Spleen (tissue), 11 donors: ENCODE data around the gene ALDH4A1. TPM values are rescaled to one million over a fixed set of nuclear protein-coding genes. Genes with fewer than 3 reads are reported as not detected.
A peak's percentile ranks its signal among the peaks of the same experiment; 100 is the strongest.

ENCODE experiments used
- DNase-seq: peaks from one replicate; pipeline ENCODE4 v3.0.0-alpha.2; 2020
- H3K27ac ChIP-seq, 8 donors: fragments of 200-600 bp; sonication (generic) in 7 of 8; 1 replicate in 4 of 8; 2 replicates in 4 of 8; pipeline versions ENCODE4 v1.5.0 to v1.8.0; 2016 to 2021; ENCODE audit warnings: inconsistent platforms in 4 of 8, mild to moderate bottlenecking in 4 of 8, moderate library complexity in 1 of 8
- H3K27me3 ChIP-seq, 7 donors: fragments of 200-600 bp; sonication (generic) in 6 of 7; replicated peaks in 1 of 7; 1 replicate in 4 of 7; 2 replicates in 3 of 7; pipeline versions ENCODE4 v1.5.0 to v1.8.0; 2016 to 2021; ENCODE audit warnings: inconsistent platforms in 3 of 7, mild to moderate bottlenecking in 1 of 7
- H3K36me3 ChIP-seq, 6 donors: fragments of 200-600 bp; sonication (generic) in 5 of 6; 1 replicate in 4 of 6; 2 replicates in 2 of 6; pipeline versions ENCODE4 v1.5.0 to v1.8.0; 2016 to 2021; ENCODE audit warnings: inconsistent platforms in 2 of 6
- H3K4me1 ChIP-seq, 6 donors: fragments of 200-600 bp; sonication (generic) in 5 of 6; 1 replicate in 3 of 6; 2 replicates in 3 of 6; pipeline versions ENCODE4 v1.5.0 to v1.8.0; 2016 to 2021; ENCODE audit warnings: inconsistent platforms in 3 of 6
- H3K4me3 ChIP-seq, 8 donors: fragments of 200-600 bp; sonication (generic) in 7 of 8; 1 replicate in 4 of 8; 2 replicates in 4 of 8; pipeline versions ENCODE4 v1.5.0 to v1.8.0; 2016 to 2021; ENCODE audit warnings: inconsistent platforms in 4 of 8, mild to moderate bottlenecking in 4 of 8, moderate library complexity in 2 of 8
- H3K9me3 ChIP-seq, 8 donors: fragments of 200-600 bp; sonication (generic) in 7 of 8; 1 replicate in 4 of 8; 2 replicates in 4 of 8; pipeline versions ENCODE4 v1.5.0 to v1.8.0; 2016 to 2021; ENCODE audit warnings: inconsistent platforms in 4 of 8
- POLR2A ChIP-seq, 3 donors: fragments of 450-650 bp; IDR thresholded peaks; one replicate each; pipeline ENCODE4 v1.5.1; 2017; ENCODE audit warnings: antibody characterized with exemption in 3 of 3, mild to moderate bottlenecking in 1 of 3
- POLR2AphosphoS5 ChIP-seq, 3 donors: sonication (generic); formaldehyde crosslinking; IDR thresholded peaks; one replicate each; pipeline ENCODE4 v1.5.1; 2017; ENCODE audit warnings: antibody characterized with exemption in 3 of 3
- WGBS, 5 donors: extraction: QIAGEN DNeasy Blood & Tissue Kit in 3 of 5; methylation state at CpG; one replicate each; pipeline versions ENCODE4 v1.1.5 to v1.1.7; 2013 to 2018; 5-methylcytosine and 5-hydroxymethylcytosine counted together
- intact Hi-C: fragments of 100-400 bp; cut with DNase I; formaldehyde crosslinking; loops from one replicate; pipeline ENCODE4 v1.15.0; 2023; ENCODE audit warnings: low total_unique reads
- polyA plus RNA-seq, 3 donors: library from polyadenylated mRNA; stranded (reverse); fragments of 200-250 nt; gene quantifications; one replicate each; pipeline ENCODE4 v1.2.1, GENCODE V29; 2013
- total RNA-seq, 7 donors: library from RNA; depleted of rRNA in 3 of 7; stranded (reverse); fragments of >200 nt in 3 of 7; fragmentation: NEBNext Ultra II Directional in 4 of 7; extraction: Animal tissue kit (Norgen Biotek cat#: 25700) in 4 of 7; gene quantifications; one replicate each; pipeline versions ENCODE4 v1.1.0 to v1.2.1, GENCODE V29; 2016 to 2021
- TF ChIP-seq, protein P1 (sequence below), 11 experiments: fragments of 200-600 bp in 7 of 11; fragments of 450-650 bp in 4 of 11; sonication (generic) in 4 of 11; IDR thresholded peaks in 8 of 11; conservative IDR thresholded peaks in 3 of 11; 1 replicate in 7 of 11; 2 replicates in 4 of 11; pipeline versions ENCODE4 v1.4.0 to v1.8.0; 2016 to 2021; ENCODE audit warnings: antibody characterized with exemption in 11 of 11, inconsistent platforms in 4 of 11, mild to moderate bottlenecking in 1 of 11
- donor health status: healthy with polysubstance abuse.
- donor health status: DM: no; HTN: no; CAD: no; lungs with moderate emphysema.
- donor health status: DM: no; HTN: no; CAD: no.
- donor health status: Bipolar disorder and iron deficiency.
- donor health status: healthy.
- donor health status: DM: no; HTN: no; CAD: no.
- donor health status: DM: yes; HTN: yes; CAD: no.

ALDH4A1 gene
- total and polyA plus RNA-seq, 10 donors: 3.5 to 11.2 (median 8.0) TPM

DNA sequence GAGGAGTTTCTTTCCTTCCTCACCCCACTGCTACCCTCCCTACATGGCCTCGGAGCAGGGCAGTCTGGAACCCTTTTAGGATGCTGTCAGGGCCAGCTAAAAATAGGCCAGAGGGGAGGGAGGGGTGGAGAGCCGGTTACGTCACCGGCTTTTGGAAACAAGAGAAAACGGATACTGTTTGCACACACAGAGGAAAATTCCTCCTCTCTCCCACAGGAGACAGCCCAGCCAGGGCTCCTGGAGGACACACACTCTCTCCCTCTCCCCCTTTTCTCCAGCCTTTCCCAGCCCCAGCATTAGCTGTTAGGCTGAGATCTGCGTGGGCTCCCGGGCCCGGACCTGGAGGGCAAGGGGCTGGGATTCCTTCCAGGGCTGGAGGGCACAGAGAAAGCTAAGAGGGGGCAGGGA is 20.0 kb upstream of the ALDH4A1 start:
- H3K4me3 ChIP-seq: no peak overlapping the region
- H3K9me3 ChIP-seq: no peaks in the 10 kb centered on the region
- TF ChIP-seq POLR2A (IDR thresholded peaks at IDR 0.05) (peak in 1 of 3 donors; percentile 21), POLR2AphosphoS5 (IDR thresholded peaks at IDR 0.05) (peak; percentile 53 to 75 (median 69))
- TF ChIP-seq, protein P1, sequence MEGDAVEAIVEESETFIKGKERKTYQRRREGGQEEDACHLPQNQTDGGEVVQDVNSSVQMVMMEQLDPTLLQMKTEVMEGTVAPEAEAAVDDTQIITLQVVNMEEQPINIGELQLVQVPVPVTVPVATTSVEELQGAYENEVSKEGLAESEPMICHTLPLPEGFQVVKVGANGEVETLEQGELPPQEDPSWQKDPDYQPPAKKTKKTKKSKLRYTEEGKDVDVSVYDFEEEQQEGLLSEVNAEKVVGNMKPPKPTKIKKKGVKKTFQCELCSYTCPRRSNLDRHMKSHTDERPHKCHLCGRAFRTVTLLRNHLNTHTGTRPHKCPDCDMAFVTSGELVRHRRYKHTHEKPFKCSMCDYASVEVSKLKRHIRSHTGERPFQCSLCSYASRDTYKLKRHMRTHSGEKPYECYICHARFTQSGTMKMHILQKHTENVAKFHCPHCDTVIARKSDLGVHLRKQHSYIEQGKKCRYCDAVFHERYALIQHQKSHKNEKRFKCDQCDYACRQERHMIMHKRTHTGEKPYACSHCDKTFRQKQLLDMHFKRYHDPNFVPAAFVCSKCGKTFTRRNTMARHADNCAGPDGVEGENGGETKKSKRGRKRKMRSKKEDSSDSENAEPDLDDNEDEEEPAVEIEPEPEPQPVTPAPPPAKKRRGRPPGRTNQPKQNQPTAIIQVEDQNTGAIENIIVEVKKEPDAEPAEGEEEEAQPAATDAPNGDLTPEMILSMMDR (IDR thresholded peaks at IDR 0.05 in 8 of 11, conservative IDR thresholded peaks at IDR 0.05 in 3 of 11): peak in 3 of 11 experiments; percentile 7 to 29 (median 11)
- DNase-seq: no peak
- H3K4me1 ChIP-seq: peaks cover 38 to 63% (median 57%) of the 10 kb centered on the region in 6 donors
- H3K27ac ChIP-seq: peak overlapping the region; percentile 58 to 97 (median 82)
- 36 to 54% (median 39%) methylated on average over 8 of the region's 8 CpGs for WGBS, 5 donors
- intact Hi-C loops: no loop called here
- H3K27me3 ChIP-seq: no peaks in the 10 kb centered on the region
- H3K36me3 ChIP-seq: peaks cover 0 to 40% (median 20%) of the 10 kb centered on the region in 6 donors

DNA sequence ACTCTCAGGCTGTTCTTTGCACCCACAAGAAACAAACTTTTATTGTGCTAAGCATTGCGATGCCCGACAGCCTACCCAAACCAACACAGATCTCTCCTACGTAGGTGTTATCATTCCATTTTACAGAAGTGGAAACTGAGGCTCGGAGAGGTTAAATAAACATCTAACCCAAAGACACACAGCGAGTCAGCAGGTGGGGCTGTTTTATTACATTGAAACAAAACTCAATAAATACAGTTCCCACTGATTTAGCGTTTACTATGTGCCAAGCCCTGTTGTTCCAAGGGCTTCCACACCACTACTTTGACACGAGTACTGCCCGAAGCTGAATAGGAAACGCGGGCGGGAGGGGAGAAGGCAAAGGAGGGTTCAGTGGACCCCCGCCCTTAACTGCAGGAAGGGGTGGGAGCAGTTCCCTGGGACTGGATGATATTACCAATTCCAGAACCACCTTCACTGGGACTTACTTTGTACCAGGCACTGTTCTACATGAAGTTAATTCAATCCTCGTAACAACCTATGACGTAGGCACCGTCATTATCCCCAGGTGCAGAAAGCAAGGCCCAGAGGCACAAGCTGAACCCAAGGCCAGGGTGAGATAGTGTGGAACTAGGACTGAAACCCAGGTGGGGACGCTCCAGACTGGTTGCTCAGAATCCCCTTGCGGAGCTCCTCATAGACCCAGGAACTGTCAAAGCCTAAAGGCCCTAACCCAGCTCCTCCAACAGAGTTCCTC is 19.3 kb upstream of the ALDH4A1 start:
- TF ChIP-seq POLR2A (IDR thresholded peaks at IDR 0.05): no peak
- TF ChIP-seq, protein P1 (IDR thresholded peaks at IDR 0.05 in 8 of 11, conservative IDR thresholded peaks at IDR 0.05 in 3 of 11): peak in 5 of 11 experiments; percentile 1 to 35 (median 23)
- peaks cover 0 to 47% (median 25%) of the 10 kb centered on the region in 6 donors for H3K36me3 ChIP-seq
- no peaks in the 10 kb centered on the region for H3K9me3 ChIP-seq
- intact Hi-C loops: no loop called here
- no peak for DNase-seq
- no peak overlapping the region for H3K4me3 ChIP-seq
- no peaks in the 10 kb centered on the region for H3K27me3 ChIP-seq
- 68 to 75% (median 73%) methylated on average over 17 of the region's 17 CpGs for WGBS, 5 donors
- peaks cover 32 to 57% (median 51%) of the 10 kb centered on the region in 6 donors for H3K4me1 ChIP-seq
- H3K27ac ChIP-seq: peak overlapping the region in 7 of 8 donors; percentile 61 to 97 (median 82)

DNA sequence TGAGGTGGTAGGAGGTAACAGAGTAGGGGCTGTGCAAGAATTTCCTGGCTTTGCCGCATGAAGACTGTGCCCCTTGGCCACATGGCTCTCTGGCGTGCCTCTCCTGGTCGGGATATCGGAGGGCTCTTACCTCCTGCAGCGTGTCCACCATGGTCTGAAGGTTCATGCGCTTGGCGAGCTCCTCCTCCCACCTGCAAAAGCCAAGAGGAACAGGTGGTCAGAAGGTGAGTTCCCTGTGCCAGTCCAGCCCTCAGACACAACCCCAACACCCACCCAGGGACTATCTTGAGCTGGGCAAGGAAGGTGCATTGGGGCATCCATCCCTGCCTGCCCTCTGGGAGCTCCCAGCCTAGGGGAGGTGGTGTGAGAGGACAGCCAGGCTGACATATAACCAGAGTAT is 18.6 kb upstream of the ALDH4A1 start:
- Histone ChIP-seq H3K36me3 (peaks cover 0 to 54% (median 33%) of the 10 kb centered on the region in 6 donors), H3K27ac (peak overlapping the region in 4 of 8 donors; percentile 78 to 97 (median 84))
- 91 to 100% (median 97%) methylated on average over 2 to 7 of the region's 7 CpGs for WGBS, 5 donors

DNA sequence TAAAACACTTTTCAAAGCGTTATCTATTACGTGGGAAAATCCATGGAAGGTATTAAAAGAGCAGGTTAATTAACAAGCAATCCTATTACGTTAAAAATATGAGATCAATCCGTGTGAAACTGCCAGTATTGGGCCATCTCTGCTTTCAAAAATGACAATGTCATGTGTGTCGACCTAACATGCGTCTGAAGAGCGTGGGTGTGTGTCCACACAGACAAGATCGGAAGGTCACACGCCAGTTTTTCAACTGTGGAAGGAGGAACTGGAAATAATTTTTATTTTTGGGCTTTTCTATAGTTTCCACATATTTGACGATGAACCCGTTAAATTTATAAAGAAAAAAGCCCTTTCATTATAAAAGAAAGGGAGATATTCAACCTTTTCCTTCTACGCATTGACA is 17.6 kb upstream of the ALDH4A1 start:
- no peak for DNase-seq
- 82 to 94% (median 89%) methylated on average over 12 of the region's 12 CpGs for WGBS, 5 donors
- Histone ChIP-seq H3K27me3 (no peaks in the 10 kb centered on the region), H3K27ac (no peak overlapping the region), H3K36me3 (peaks cover 0 to 64% (median 40%) of the 10 kb centered on the region in 6 donors), H3K9me3 (no peaks in the 10 kb centered on the region), H3K4me3 (no peak overlapping the region), H3K4me1 (peaks cover 24 to 49% (median 40%) of the 10 kb centered on the region in 6 donors)
- intact Hi-C loops: no loop called here
- TF ChIP-seq POLR2A (IDR thresholded peaks at IDR 0.05) (no peak), POLR2AphosphoS5 (IDR thresholded peaks at IDR 0.05) (no peak)
- TF ChIP-seq, protein P1 (IDR thresholded peaks at IDR 0.05 in 8 of 11, conservative IDR thresholded peaks at IDR 0.05 in 3 of 11): no peak

More for the DNA sequence above, 18.6 kb upstream of the ALDH4A1 start:
- intact Hi-C loops: no loop called here
- H3K9me3 ChIP-seq: no peaks in the 10 kb centered on the region
- DNase-seq: no peak
- TF ChIP-seq, protein P1 (IDR thresholded peaks at IDR 0.05 in 8 of 11, conservative IDR thresholded peaks at IDR 0.05 in 3 of 11): no peak
- TF ChIP-seq POLR2A (IDR thresholded peaks at IDR 0.05): no peak
- TF ChIP-seq POLR2AphosphoS5 (IDR thresholded peaks at IDR 0.05): no peak
- H3K27me3 ChIP-seq: no peaks in the 10 kb centered on the region
- no peak overlapping the region for H3K4me3 ChIP-seq
- peaks cover 27 to 49% (median 43%) of the 10 kb centered on the region in 6 donors for H3K4me1 ChIP-seq
